HL-60 (cell line): Measurements from ENCODE around the gene NRP2.

Experiments used
- CTCF ChIP-seq: IDR thresholded peaks from one replicate; pipeline ENCODE4 v1.5.1; 2011; ENCODE audit warnings: low read length, control low read depth, inconsistent platforms; ENCODE audit not compliant: insufficient read depth
- GABPA ChIP-seq: IDR thresholded peaks from 2 replicates; pipeline ENCODE4 v1.6.1; 2012; ENCODE audit warnings: low read depth
- POLR2AphosphoS5 ChIP-seq: IDR thresholded peaks from 2 replicates; pipeline ENCODE4 v1.6.1; 2012; ENCODE audit warnings: low read depth
- REST ChIP-seq: IDR thresholded peaks from 2 replicates; pipeline ENCODE4 v1.6.1; 2012; ENCODE audit warnings: low read depth; ENCODE audit not compliant: insufficient replicate concordance

- TF ChIP-seq CTCF, result no peak
- no peak for TF ChIP-seq GABPA
- no peak for TF ChIP-seq POLR2AphosphoS5
- TF ChIP-seq REST, result no peak
Measured at GRCh38 chr2:205781244-205781931, 99.1 kb downstream of the NRP2 start.
